ENCODE measurements around the gene ECPAS.
A peak's percentile ranks its signal among the peaks of the same experiment; 100 is the strongest.

Gene ECPAS

GRCh38 chr9:111501648-111502047 is 17.5 kb upstream of the ECPAS start:
- TF ChIP-seq FOXP2 (optimal IDR thresholded peaks at IDR 0.05; ENCODE audit: borderline replicate concordance, extremely low read depth, extremely low read length, insufficient read depth) (no peak), SIN3A (IDR thresholded peaks at IDR 0.05; ENCODE audit: borderline replicate concordance, insufficient read depth, low read length) (no peak), REST (IDR thresholded peaks at IDR 0.05; ENCODE audit: insufficient read depth in 1 of 2, low read depth in 2 of 2, low read length in 2 of 2) (no peak), TAF1 (IDR thresholded peaks at IDR 0.05; ENCODE audit: borderline replicate concordance, insufficient read depth, low read length) (no peak), POLR2AphosphoS5 (IDR thresholded peaks at IDR 0.05; ENCODE audit: low read depth, low read length) (no peak)

GRCh38 chr9:111501005-111501562 is 16.9 kb upstream of the ECPAS start:
- TF ChIP-seq POLR2AphosphoS5 (IDR thresholded peaks at IDR 0.05; ENCODE audit: low read depth, low read length) (no peak), TAF1 (IDR thresholded peaks at IDR 0.05; ENCODE audit: borderline replicate concordance, insufficient read depth, low read length) (no peak), SIN3A (IDR thresholded peaks at IDR 0.05; ENCODE audit: borderline replicate concordance, insufficient read depth, low read length) (no peak), REST (IDR thresholded peaks at IDR 0.05; ENCODE audit: insufficient read depth in 1 of 2, low read depth in 2 of 2, low read length in 2 of 2) (no peak), FOXP2 (optimal IDR thresholded peaks at IDR 0.05; ENCODE audit: borderline replicate concordance, extremely low read depth, extremely low read length, insufficient read depth) (no peak)

GRCh38 chr9:111484572-111484894 is 350 bp upstream of the ECPAS start:
- no peak for TF ChIP-seq FOXP2 (optimal IDR thresholded peaks at IDR 0.05; ENCODE audit: borderline replicate concordance, extremely low read depth, extremely low read length, insufficient read depth)
- no peak for TF ChIP-seq TAF1 (IDR thresholded peaks at IDR 0.05; ENCODE audit: borderline replicate concordance, insufficient read depth, low read length)
- no peak for TF ChIP-seq REST (IDR thresholded peaks at IDR 0.05; ENCODE audit: insufficient read depth in 1 of 2, low read depth in 2 of 2, low read length in 2 of 2)
- no peak for TF ChIP-seq SIN3A (IDR thresholded peaks at IDR 0.05; ENCODE audit: borderline replicate concordance, insufficient read depth, low read length)
- TF ChIP-seq POLR2AphosphoS5 (IDR thresholded peaks at IDR 0.05; ENCODE audit: low read depth, low read length): no peak

- TF ChIP-seq FOXP2 (optimal IDR thresholded peaks at IDR 0.05; ENCODE audit: borderline replicate concordance, extremely low read depth, extremely low read length, insufficient read depth): peak; percentile 8
- no peak for TF ChIP-seq POLR2AphosphoS5 (IDR thresholded peaks at IDR 0.05; ENCODE audit: low read depth, low read length)
Observed at GRCh38 chr9:111483439-111483857, 735 bp downstream of the ECPAS start.

GRCh38 chr9:111482694-111483438 is 1.3 kb downstream of the ECPAS start:
- TF ChIP-seq SIN3A (IDR thresholded peaks at IDR 0.05; ENCODE audit: borderline replicate concordance, insufficient read depth, low read length): no peak
- TF ChIP-seq TAF1 (IDR thresholded peaks at IDR 0.05; ENCODE audit: borderline replicate concordance, insufficient read depth, low read length): no peak
- no peak for TF ChIP-seq FOXP2 (optimal IDR thresholded peaks at IDR 0.05; ENCODE audit: borderline replicate concordance, extremely low read depth, extremely low read length, insufficient read depth)
- TF ChIP-seq POLR2AphosphoS5 (IDR thresholded peaks at IDR 0.05; ENCODE audit: low read depth, low read length): no peak
- no peak for TF ChIP-seq REST (IDR thresholded peaks at IDR 0.05; ENCODE audit: insufficient read depth in 1 of 2, low read depth in 2 of 2, low read length in 2 of 2)
